SH-SY5Y (cell line): Measurements from ENCODE around the gene RHEBL1.

ENCODE experiments used
- GATA2 ChIP-seq: IDR thresholded peaks from 2 replicates; pipeline ENCODE4 v1.6.1; 2011; ENCODE audit warnings: mild to moderate bottlenecking, low read depth, low read length
- GATA3 ChIP-seq: IDR thresholded peaks from 2 replicates; pipeline ENCODE4 v1.6.1; 2011; ENCODE audit warnings: low read depth, mild to moderate bottlenecking, low read length, moderate library complexity

Gene RHEBL1

GRCh38 chr12:49093792-49094159, 24.0 kb upstream of the RHEBL1 start:
- TF ChIP-seq GATA2 = no peak
- no peak for TF ChIP-seq GATA3

GRCh38 chr12:49092816-49093406, 23.1 kb upstream of the RHEBL1 start:
- no peak for TF ChIP-seq GATA2
- TF ChIP-seq GATA3 = no peak

GRCh38 chr12:49092086-49092815, 22.5 kb upstream of the RHEBL1 start:
- peak; percentile 52 for TF ChIP-seq GATA2
- TF ChIP-seq GATA3 = no peak

GRCh38 chr12:49091836-49092085, 22.0 kb upstream of the RHEBL1 start:
- TF ChIP-seq GATA3 (no peak), GATA2 (no peak)

- TF ChIP-seq GATA3 = no peak
- TF ChIP-seq GATA2 = no peak
Measured at GRCh38 chr12:49091056-49091835, 21.5 kb upstream of the RHEBL1 start.

- TF ChIP-seq GATA2 (no peak; the same call in 1 of the 2 replicates), GATA3 (no peak)
Measured at GRCh38 chr12:49089821-49090773, 20.3 kb upstream of the RHEBL1 start.

- TF ChIP-seq GATA2 = no peak
- TF ChIP-seq GATA3 = no peak
Measured at GRCh38 chr12:49088932-49089330, 19.2 kb upstream of the RHEBL1 start.

- no peak for TF ChIP-seq GATA2
- TF ChIP-seq GATA3 = no peak
Measured at GRCh38 chr12:49088150-49088931, 18.6 kb upstream of the RHEBL1 start.

GRCh38 chr12:49086116-49086515, 16.3 kb upstream of the RHEBL1 start:
- no peak for TF ChIP-seq GATA2
- TF ChIP-seq GATA3 = no peak

- TF ChIP-seq GATA2 (no peak), GATA3 (no peak)
Measured at GRCh38 chr12:49084438-49084837, 14.7 kb upstream of the RHEBL1 start.

GRCh38 chr12:49079793-49080192, 10.0 kb upstream of the RHEBL1 start:
- TF ChIP-seq GATA3 (no peak), GATA2 (no peak)

- TF ChIP-seq GATA2 (no peak), GATA3 (no peak)
Measured at GRCh38 chr12:49070971-49071370, 1.2 kb upstream of the RHEBL1 start.

- TF ChIP-seq GATA3 (no peak), GATA2 (no peak)
Measured at GRCh38 chr12:49068879-49069506, 786 bp downstream of the RHEBL1 start.

- TF ChIP-seq GATA3 (no peak), GATA2 (no peak)
Measured at GRCh38 chr12:49066120-49066519, 3.7 kb downstream of the RHEBL1 start.
